GM12892 (cell line): ENCODE measurements around the gene NOL4L.

ENCODE experiments used
- POLR2A ChIP-seq: IDR thresholded peaks from 2 replicates; pipeline ENCODE4 v1.6.1; 2011; ENCODE audit warnings: low read depth, low read length, control low read depth
- POLR2AphosphoS5 ChIP-seq: IDR thresholded peaks from 2 replicates; pipeline ENCODE4 v1.6.1; 2011; ENCODE audit warnings: low read depth, low read length, control low read depth

GRCh38 chr20:32632461-32633354, 47.6 kb upstream of the NOL4L start:
- TF ChIP-seq POLR2AphosphoS5 (no peak), POLR2A (no peak)
